COLO829 (cell line): Measurements from ENCODE around the gene KCP.
"Not testable (repeated sequence)": the region's sequence is repeated elsewhere in the genome, so short reads cannot be mapped to it uniquely, and the experiment has no call there.

Experiments
- DNase-seq: peaks from one replicate; pipeline ENCODE4 v3.0.0; 2012; ENCODE audit warnings: low spot score

Gene KCP

GRCh38 chr7:128921866-128922440 lies 11.4 kb upstream of the KCP start:
- no peak for DNase-seq

- DNase-seq, result no peak
Observed at GRCh38 chr7:128920913-128921582, 10.5 kb upstream of the KCP start.

GRCh38 chr7:128919881-128920799 lies 9.6 kb upstream of the KCP start:
- no peak for DNase-seq

GRCh38 chr7:128919241-128919640 lies 8.7 kb upstream of the KCP start:
- DNase-seq, result no peak

GRCh38 chr7:128918016-128918665 lies 7.6 kb upstream of the KCP start:
- DNase-seq, result no peak

- no peak for DNase-seq
Observed at GRCh38 chr7:128917122-128917521, 6.6 kb upstream of the KCP start.

GRCh38 chr7:128916643-128916915 lies 6.1 kb upstream of the KCP start:
- no peak for DNase-seq

- no peak for DNase-seq
Observed at GRCh38 chr7:128915841-128916642, 5.5 kb upstream of the KCP start.

GRCh38 chr7:128915271-128915819 lies 4.8 kb upstream of the KCP start:
- DNase-seq, result no peak

GRCh38 chr7:128914566-128915151 lies 4.2 kb upstream of the KCP start:
- DNase-seq, result no peak

GRCh38 chr7:128913870-128914565 lies 3.5 kb upstream of the KCP start:
- no peak for DNase-seq

- DNase-seq, result not testable (repeated sequence)
Observed at GRCh38 chr7:128912709-128913495, 2.4 kb upstream of the KCP start.

- no peak for DNase-seq
Observed at GRCh38 chr7:128912281-128912680, 1.8 kb upstream of the KCP start.

GRCh38 chr7:128911423-128912031 lies 1.0 kb upstream of the KCP start:
- DNase-seq, result no peak

GRCh38 chr7:128909625-128910568 lies 612 bp downstream of the KCP start:
- no peak for DNase-seq

GRCh38 chr7:128908750-128909624 lies 1.5 kb downstream of the KCP start:
- no peak for DNase-seq
